ENCODE measurements around the gene TBCD.

TBCD gene

DNA sequence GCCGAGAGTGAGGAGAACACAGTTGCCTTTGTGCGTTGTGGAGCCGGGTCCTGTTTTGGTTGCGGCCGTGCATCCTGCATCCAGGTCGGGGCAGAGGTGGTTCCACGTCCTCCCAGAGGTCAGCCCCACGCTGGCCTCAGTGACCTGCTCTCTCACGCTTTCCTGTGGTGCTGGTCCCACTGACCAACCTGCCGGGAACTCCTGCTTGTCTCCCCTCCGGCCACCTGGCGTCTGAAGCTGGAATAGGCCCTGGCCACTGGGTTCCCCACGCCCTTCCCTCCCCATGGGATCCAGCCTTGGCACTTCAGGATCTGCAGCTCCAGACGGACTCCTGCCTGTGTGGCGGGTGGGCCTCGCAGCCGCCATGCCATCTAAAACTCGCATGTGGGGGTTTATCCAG, 173.5 kb downstream of the TBCD start:
- no peak for DNase-seq (ENCODE audit: low spot score)

DNA sequence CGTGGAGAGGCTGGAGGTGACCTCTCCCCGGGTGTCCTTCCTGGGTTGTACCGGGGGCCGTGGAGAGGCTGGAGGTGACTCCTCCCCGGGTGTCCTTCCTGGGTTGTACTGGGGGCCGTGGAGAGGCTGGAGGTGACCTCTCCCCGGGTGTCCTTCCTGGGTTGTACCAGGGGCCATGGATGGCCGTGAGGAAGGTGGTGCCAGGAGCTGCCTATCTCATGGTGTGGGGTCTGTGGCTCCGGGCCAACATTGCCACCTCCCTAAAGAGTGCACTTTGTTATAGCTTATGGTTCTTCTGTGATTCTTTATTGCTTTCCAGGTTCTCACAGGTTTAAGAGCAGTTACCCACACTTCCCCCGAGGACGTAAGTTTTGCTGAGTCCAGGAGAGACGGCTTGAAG, 174.2 kb downstream of the TBCD start:
- DNase-seq (ENCODE audit: low spot score): no peak

DNA sequence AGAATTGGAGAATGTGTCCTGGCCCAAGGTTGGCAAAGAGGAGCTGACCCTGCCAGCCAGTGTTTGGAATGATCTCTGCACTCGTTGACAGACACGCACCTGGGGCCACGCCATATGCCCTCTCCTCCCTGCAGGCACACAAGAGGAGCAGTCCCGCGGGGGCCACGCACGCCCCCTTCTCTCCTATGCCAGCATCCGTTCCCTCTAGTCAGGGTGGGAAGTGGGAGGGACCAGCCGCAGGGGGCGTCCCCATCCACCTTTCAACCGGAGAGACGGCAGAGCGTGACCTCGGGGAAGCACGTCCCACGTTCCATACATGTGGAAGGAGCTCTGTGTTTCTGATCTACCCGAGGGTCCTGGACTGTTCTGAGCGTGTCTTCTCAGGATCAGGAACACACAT, 174.9 kb downstream of the TBCD start:
- DNase-seq (ENCODE audit: low spot score): no peak

DNA sequence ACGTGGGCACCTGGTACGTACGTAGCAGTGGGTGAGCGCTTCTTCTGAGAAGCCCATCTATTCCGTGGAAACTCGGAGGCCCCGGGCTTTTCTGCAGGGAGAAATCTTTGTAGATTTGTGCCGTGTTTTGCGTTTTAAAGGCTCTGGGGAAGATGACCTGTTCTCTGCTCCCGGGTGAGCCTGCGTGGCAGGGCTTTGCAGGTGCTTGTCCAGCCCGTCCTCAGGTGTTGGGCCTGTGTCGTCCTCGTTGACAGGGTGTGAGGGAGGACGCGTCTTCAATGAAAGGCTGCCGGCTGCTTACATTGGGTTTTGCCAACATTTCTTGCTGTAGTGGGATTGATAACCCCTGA, 175.4 kb downstream of the TBCD start:
- DNase-seq (ENCODE audit: low spot score): no peak

DNA sequence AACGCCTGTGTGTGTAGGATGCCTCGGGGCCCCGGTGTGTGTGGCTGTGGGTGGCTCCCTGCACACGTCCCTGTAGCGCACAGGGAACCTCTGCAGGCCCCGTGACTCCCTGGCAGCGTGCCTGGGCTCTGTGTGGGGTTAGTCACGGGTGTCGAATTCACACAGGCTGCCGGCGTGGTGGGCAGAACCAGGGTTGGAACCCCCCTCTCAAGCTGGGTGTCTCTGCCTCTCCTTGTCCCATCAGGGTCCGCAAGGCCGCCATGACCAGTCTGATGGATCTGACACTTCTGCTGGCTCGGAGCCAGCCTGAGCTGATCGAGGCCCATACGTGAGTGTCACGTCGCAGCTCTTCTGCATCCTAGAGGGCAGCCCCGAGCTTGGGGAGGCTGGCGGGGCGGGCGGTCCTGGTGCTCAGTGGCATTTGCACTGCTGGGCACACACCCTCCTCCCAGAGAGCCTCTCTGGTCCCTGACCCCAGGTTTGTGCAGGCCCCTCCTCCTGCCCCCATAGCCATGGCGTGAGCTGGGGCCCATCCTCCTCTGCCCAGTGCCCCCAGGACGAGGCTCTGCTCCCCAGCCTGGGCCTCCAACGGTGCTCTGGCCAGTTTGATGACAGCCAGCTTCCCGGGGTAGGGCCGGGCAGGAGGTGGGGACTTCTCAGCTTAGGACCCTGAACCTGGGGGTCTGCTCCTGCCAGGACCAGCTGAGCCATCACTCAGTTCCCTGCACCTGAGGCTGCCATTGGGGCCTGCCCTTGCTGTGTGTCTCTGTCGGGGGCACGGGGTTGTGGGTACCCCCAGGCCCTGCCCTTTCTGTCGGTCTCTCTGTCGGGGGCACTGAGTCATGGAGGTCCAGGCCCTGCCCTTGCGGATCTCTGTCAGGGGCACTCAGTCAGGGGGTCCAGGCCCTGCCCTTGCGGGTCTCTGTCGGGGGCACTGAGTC, 176.1 kb downstream of the TBCD start:
- no peak for DNase-seq (ENCODE audit: low spot score)

DNA sequence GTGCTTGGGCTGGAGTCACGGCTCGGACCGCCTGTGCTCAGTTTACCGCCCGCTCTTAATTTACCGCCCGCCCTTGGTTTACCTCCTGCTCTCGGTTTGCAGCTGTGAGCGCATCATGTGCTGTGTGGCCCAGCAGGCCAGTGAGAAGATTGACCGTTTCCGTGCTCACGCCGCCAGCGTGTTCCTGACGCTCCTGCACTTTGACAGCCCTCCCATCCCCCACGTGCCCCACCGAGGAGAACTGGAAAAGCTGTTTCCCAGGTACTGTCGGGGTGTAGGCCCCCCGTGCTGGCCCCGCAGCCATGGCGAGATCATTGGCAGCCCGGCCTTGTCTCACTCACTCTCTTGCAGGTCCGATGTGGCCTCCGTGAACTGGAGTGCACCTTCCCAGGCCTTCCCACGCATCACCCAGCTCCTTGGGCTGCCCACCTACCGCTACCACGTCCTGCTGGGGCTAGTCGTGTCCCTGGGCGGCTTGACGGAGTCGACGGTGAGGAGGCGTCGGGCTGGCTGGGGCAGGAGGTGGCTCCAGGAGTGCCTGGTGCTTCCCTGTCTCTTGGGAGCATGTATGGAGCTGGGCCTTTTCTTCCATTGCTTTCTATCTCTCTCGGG, 177.3 kb downstream of the TBCD start:
- no peak for DNase-seq (ENCODE audit: low spot score)

DNA sequence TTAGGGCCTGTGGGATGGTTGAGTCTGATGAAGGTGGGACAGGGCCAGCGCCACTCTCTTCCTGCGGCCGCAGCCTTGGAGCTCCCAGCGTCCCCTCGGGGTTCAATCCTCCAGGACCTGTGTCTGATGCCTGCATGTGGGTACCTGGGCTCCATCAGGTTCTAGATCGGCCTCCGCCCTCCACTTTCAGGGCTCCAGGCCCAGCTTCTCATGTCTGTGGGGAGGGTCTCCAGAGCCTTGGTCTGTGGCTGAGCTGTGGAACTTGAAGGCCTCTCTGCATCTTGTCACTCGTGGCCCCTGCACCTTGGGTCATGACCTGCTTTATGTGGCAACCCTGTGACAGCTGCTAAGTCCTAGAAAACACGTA, 177.8 kb downstream of the TBCD start:
- no peak for DNase-seq (ENCODE audit: low spot score)

DNA sequence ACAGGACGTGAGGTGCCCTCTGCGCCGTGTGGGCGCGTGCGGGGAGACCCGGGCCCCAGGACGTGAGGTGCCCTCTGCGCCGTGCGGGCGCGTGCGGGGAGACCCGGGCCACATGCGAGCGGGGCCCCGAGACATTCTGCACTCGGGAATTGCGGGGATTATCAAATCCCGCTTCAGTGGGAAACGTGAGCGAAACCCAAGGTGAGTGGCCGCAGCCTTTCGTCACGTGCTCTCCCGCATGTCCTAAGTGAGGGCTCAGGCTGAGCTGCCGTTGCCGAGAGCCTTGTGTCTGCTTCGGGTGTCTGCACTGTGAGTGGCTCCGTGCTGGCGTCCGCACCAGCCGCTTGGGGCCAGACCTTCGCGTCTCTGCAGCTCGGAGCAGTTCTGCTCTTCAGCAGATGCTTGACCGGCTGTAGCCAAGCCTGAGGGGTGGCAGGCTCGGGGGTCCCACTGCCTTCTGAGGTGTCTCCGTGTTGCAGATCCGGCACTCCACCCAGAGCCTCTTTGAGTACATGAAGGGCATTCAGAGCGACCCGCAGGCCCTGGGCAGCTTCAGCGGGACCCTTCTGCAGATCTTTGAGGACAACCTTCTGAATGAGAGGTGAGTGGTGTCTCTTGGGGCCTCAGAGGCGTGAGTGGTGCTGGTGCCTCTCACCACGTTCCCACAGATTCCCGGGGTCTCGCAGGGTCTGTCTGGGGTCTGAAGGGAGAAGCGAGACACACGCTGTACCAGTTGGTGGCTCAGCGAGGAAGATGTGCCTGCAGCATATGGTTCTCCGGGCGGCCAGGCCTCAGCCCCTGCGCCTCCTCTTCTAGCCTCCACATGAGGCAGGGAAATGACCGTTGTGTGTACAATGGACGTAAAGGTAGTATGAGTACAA, 178.4 kb downstream of the TBCD start:
- no peak for DNase-seq (ENCODE audit: low spot score)

DNA sequence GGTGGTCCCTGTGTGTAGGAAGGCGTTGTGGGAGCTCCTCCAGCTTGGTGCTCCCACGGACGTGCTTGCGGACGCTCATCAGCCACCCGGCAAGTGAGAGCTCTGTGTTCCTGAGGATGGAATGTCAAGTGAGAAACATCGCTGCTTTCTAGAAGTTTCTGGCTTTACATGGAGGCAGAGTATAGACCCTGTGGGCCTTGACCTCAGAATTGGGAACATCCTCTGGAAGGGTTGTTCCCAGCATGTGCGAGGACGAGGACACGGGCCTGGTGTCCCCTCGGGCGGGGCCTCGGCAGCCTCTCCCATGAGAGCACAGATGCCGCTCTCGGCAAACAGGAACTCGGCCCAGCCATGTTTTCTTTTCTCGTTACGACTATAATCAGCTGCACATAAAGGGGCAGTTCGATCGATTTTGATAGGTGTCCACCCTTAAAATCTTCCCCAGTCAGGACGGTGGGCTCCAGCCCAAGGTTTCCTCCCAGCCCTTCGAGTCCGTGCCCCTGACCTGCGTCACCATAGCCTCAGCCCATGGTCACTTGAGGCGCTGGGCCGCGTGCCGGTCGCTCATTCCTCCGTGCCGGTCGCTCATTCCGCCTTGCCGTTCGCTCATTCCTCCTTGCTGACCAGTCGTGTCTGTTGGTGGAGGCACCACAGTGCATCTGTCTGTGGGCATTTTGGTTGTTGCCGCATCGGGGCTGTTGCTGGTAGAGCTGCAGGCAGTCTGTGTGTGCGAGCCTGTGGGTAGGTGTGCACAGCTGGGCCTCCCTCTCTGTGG, 179.2 kb downstream of the TBCD start:
- DNase-seq (ENCODE audit: low spot score): no peak

DNA sequence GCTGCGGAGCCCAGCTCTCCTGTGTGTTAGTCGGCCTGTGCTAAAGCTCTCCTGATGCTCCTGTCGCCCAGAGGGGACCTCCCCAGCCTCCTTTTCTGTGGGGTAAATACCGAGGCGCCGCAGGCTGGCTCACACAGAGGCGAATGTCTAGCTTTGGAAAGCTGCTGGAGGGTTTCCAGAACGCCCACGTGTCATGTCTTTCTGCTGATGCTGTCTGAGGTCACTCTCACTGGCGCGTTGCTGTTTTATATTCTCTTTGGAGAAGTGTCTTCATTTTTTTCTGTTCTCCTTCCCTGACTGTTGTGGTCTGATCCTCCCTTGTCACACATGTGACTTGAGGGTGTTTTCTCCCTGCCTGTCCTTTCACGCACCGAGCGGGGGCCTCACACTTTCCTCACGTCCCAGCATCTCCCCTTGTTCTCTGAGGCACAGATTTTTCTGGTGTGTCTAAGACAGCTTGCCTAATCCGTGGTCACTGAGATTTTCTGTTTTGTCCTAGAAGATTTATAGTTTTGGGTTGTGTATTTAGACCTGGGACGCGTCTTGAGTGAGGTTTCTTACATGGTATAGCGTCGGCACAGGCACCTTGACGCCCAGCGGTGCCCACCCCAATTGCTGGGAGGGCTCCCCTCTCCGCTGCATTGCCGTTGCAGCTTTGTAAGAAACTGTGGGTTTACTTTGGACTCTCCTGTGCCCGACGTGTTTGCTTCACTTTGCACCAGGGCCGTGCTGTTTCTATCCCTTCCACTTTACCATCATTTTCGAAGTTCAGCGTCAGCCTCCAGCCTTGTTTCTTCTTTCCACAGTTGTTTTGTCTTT, 180.0 kb downstream of the TBCD start:
- DNase-seq (ENCODE audit: low spot score): no peak

DNA sequence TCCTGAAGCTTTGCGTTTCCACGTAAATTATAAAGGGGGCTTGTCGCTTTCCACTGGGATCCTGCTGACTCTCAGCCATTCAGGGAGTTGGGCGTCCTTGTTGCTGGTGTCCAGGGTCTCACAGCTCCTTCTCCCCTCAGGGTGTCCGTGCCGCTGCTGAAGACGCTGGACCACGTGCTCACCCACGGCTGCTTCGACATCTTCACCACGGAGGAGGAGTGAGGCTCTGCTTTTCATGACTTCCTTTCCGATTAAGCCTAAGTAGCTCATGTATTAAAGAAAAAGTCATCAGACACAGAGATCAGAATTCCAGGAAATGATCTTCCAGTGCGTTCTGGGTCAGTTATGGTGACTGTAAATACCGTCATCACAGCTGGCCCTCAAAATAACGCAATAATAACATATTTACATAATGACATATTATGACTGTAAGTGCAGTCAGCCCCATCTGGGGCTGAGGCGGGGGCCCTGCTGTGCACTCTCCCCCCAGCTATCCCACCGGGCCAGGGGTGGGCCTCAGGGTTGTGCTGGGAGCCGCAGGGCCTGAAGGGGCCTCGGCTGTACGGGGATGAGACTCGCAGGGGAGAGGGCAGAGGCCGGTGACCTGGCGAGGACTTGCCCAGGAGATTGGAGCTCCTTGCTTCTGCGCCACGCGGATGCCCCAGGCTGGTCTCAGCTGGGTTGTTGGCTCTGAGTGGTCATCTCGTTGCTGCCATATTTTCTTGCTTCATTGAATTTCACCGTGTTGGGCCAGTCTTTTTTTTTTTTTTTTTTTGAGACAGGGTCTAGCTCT, 180.8 kb downstream of the TBCD start:
- DNase-seq (ENCODE audit: low spot score): no peak

DNA sequence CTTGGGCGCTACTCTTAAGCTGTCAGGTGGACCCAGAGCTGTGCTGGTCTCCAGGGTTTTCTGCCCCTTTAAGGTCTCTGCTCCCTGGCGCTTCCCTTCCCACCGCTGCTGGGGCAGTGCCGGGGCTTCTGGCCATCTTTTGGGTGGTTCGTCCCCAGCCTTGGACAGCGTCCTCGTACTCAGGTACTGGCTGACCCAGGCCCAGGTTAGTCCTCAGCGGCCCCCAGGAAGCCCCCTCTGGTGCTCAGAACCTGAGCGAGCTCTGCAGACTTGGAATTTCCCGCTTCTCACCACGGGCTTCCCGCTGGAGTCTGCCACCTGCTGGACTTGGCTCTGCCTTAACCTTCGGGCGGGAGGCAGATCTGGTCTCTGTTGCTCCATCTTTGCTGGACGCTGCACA, 182.0 kb downstream of the TBCD start:
- no peak for DNase-seq (ENCODE audit: low spot score)

DNA sequence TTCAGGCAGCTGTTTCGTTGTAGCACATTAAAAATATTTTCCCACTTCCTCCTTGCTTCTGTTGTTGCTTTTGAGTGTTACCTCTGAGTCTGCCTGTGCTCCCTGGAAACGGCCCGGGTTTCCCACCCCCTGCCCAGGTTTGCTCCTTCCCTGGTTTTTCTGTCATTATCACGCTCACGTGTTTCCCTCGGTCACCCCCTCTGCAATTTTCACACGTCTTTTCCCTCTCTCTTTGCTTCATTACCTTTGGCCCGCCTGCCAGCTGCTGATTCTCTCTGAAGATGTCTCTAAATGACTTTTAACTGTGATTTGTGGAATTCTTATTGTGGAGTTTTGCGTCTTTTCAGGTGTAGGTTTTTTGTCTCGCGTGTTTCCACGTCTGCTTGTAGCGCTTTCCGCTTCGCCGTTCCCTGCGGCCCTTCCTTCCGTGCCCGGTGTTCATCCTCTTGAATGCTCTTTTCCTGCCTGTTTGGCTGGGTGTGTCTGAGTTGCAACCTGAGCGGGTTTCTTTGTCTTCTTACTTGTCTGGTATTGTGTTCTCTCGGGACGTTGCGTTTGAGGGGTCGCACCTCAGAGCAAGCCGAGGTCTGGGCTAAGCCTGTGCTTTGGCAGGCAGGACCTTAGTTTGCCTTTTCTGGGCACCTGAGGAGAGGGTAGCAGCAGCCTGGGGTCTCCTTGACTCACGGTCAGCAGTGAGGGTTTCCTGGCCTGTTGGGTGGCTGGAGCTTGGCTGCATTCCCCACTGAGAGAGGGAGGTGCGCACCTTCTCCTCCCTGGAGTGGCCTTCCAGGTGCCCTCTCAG, 184.3 kb downstream of the TBCD start:
- DNase-seq (ENCODE audit: low spot score): no peak

DNA sequence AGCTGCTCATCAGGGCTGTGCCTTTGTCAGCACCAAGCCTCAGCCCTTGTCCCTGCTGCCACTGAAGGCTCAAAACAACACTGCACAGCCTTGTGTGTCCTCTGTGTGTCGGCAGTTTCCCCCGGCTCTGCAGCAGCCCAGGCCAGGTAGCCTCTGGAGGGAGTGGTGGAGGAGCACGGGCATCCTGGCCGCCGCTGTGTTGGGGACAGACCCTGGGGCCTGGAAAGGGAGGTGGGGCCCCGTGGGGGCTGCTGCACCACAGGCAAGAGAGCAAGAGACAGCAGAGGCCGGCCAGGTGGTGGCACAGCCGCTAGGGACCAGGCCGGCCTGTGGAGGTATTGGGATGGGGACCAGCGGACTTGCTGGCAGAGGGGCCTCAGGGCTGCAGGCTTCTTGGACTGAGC, 184.9 kb downstream of the TBCD start:
- DNase-seq (ENCODE audit: low spot score): no peak

DNA sequence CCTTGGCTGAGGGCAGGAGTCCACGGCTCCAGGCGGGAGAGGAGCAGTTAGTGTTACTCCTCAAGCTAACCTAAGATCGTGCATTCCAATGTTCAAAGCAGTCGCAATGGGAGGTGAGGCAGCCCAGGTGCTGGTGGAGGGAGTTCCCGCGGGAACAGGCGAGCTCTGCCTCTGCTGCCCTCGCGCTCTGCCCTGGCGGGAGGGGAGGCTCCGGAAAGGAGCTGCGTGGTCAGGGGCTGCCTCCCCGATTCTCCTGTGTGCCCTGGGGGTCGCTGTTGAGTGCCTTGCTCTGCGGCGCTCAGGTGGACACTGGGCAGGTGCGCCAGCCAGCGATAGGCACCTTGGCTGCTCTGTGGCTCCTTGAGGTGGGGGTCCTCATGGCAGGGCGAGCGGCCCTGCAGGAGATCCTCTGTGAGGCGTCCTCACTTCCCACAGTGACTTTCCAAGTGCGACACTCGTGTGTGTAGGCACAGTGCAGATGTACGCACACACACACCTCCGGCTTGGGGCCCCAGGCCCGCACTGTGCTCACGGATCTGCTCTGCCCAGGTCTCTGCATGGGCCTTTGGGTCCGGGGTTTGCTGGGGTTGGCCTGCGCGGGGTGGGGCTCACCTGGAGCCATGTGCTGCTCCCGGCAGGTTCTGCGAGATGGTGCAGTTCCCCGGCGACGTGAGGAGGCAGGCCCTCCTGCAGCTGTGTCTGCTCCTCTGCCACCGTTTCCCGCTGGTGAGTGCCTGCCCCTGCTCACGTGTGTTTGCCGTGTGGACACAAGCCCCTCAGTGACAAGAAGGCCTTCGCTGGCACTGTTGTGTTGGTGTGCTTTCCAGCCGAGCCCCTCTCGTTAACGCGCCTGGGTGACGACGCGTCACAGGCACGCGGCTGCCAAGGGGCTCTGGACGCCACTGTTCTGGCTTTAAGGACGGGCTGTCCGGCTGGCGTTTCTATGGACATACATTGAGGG, 185.8 kb downstream of the TBCD start:
- no peak for DNase-seq (ENCODE audit: low spot score)

DNA sequence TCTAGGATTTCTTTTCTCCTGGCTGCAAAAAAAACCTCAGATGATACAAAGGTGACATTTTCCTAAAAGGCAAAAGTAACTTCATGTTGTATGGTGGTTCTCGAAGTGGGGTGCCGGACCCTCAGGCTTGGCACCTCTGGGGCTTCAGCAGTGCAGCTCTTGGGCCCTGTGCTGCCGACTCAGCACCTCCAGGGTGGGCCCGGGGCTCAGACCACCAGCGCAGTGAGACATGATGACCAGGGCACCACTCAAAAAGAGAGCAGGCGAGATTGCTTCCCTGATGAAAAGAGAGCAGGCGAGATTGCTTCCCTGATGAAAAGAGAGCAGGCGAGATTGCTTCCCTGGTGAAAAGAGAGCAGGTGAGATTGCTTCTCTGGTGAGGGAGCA, 186.6 kb downstream of the TBCD start:
- DNase-seq (ENCODE audit: low spot score): no peak

DNA sequence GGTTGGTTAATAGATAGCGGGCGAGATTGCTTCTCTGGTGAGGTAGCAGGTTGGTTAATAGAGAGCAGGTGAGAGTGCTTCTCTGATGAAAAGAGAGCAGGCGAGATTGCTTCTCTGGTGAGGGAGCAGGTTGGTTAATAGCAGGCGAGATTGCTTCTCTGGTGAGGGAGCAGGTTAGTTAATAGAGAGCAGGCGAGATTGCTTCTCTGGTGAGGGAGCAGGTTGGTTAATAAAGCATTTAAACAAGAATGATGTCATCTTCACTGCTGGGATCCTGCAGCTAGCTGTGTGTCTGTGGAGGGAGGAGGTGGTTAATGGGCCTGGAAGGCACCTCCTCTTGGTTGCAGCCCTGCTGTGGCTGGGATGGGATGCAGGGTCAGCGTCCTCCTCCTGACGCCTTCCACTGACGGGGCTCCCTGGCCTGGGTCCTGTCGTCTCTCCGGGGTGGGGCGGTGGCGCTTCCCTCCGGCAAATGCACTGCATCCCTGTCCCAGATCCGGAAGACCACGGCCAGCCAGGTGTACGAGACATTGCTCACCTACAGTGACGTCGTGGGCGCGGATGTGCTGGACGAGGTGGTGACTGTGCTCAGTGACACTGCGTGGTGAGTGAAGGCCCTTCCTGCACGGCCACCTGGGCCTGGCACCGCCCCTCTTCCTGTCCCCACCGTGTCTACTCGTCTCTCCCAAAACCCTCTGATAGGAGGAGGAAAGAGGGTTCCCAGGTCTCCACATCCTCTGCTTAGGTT, 187.2 kb downstream of the TBCD start:
- DNase-seq (ENCODE audit: low spot score): no peak

All from CD4-positive, alpha-beta T cell treated with Interleukin-6 at 100 ng/mL for 8 hours (primary cell).